HG03103 (cell line): Measurements from ENCODE around the gene OR5H14.
"Not testable (repeated sequence)": the region's sequence is repeated elsewhere in the genome, so short reads cannot be mapped to it uniquely, and the experiment has no call there.

Experiments
- ATAC-seq: cut with Tn5 transposase; IDR thresholded peaks from one replicate; pipeline ENCODE4 v1.9.1; 2021; ENCODE audit warnings: low read depth; ENCODE audit not compliant: unreplicated experiment

The OR5H14 gene

GRCh38 chr3:98147179-98147578 is at the start of gene OR5H14:
OR5H14 (plus strand) TSS chr3:98147479; CDS start chr3:98149386, 1,907 bp downstream.
- ATAC-seq, result no peak

DNA sequence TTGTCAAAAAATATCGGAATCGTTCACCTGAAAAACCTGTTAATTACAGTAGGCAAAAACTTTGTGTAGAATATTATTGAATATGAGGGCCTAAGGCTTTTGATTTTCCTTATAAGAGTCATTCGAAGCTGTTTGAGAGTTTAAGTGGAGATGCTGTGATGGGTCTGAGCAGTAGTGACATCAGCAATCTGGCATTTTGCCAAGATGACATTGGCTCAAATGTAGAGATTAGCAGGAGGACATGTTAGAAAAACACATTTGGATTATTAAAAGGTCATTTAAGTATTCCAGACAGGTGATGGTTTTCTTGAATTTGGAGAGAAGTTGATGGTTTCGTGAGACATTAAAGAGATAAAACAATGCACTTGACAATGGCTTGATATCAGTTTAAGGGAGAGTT is 47.4 kb upstream of the OR5H14 start:
- ATAC-seq, result no peak

- ATAC-seq, result no peak
Measured at GRCh38 chr3:98108162-98108561, 39.1 kb upstream of the OR5H14 start.

DNA sequence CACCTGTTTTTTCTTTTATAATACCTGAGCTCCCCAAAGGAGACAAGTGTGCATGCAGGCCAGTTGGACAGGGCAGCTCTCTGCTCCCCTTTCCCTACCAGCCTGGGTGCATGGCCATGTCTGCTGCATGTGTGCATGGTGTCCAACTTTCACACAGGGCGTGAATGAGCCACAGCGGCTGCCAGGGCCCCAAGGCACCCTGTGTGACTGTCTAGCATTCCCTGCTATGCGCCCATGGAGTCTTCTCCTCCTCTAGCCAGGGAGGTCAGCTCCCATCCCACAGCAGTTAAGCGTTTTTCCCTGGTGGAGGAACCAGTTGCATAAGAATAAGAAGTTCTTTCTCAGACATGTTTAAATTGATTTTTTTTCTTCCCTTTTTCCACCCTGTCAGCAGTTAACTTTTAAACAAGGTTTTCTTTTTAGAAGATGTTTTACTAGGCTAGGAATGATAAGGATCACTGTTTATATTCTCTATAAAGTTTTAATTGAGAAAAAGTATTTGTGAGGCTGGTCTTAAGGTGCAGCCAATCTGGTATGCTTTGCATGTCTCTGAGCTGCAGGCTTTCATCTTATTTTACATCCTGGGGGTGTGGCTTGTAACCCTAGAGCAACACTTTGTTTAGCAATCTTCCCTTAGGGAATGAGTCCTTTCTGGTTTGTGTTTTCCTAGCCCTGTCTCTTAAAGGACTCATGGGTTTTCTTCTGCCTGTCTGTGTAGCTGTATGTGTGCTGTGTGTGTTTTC is 37.3 kb upstream of the OR5H14 start:
- no peak for ATAC-seq

- no peak for ATAC-seq
Measured at GRCh38 chr3:98110550-98110908, 36.8 kb upstream of the OR5H14 start.

GRCh38 chr3:98114264-98114663 is 33.0 kb upstream of the OR5H14 start:
- ATAC-seq, result no peak

DNA sequence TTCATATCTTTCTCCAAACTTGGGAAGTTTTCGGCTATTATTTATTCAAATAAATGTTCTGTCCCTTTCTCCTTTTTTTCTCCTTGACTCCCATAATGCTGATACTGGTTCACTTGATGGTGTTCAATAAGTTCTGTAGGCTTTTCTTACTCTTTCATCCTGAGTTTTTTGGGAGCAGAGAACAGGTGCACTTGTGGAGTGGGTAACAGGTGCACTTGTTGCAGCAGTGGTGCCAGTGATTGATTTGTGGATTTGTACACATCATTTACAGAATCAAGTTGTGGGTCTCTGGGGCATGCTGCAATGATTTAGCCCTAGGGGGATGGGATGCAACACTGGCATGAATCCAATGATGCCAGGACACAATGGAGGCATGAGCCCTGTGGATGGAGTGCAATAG is 31.6 kb upstream of the OR5H14 start:
- no peak for ATAC-seq

- no peak for ATAC-seq
Measured at GRCh38 chr3:98130421-98130820, 16.9 kb upstream of the OR5H14 start, which contains the start of gene OR5H1. OR5H1 (plus strand) TSS chr3:98130721; CDS start chr3:98132698, 1,977 bp downstream.

DNA sequence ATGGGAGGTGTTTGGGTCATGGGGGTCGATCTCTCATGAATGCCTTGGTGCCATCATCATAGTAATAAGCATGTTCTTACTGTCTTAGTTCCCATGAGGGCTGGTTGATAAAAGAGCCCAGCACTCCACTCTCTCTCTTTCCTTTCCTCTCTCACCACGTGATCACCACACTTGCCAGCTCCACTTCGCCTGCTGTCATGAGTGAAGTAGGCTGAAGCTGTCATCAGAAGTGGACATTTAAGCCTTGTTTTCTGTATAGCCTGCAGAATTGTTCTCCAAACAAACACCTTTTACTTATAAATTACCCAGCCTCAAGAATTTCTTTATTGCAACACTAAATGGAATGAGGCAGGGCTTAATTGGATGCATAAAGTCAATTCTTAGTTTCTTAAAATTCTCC is 10.6 kb upstream of the OR5H14 start:
- no peak for ATAC-seq

GRCh38 chr3:98137826-98138557 is 9.3 kb upstream of the OR5H14 start:
- not testable (repeated sequence) for ATAC-seq

- ATAC-seq, result no peak
Measured at GRCh38 chr3:98140531-98140930, 6.7 kb upstream of the OR5H14 start.

- ATAC-seq, result no peak
Measured at GRCh38 chr3:98148751-98149150, 1.5 kb downstream of the OR5H14 start.

- not testable (repeated sequence) for ATAC-seq
Measured at GRCh38 chr3:98149456-98149855, 2.2 kb downstream of the OR5H14 start.

- no peak for ATAC-seq
Measured at GRCh38 chr3:98151241-98151640, 4.0 kb downstream of the OR5H14 start.

DNA sequence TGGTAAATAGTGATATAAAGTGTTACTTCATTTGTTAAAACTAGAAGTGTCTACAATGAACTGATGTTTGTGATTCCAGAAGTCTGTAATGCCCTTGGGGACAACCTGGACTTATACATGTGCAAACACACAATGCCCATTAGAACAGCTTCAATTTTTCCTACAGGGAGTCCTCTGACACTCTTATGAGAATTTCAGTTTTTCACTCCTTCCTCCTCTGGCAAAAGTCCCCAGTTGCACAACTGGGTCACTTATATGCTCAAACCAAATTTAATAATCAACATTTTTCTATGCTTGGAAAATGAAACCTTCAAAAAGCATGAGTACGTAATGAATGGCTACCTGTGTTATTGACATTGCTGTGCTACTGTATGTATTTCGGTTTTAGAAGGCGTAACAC is 19.1 kb downstream of the OR5H14 start, which contains the start of gene OR5H15:
Gene OR5H15 (plus strand): TSS at position 301 of the 400 bp plus-strand sequence. CDS start 2,004 bp downstream, outside the sequence.
- ATAC-seq, result no peak

DNA sequence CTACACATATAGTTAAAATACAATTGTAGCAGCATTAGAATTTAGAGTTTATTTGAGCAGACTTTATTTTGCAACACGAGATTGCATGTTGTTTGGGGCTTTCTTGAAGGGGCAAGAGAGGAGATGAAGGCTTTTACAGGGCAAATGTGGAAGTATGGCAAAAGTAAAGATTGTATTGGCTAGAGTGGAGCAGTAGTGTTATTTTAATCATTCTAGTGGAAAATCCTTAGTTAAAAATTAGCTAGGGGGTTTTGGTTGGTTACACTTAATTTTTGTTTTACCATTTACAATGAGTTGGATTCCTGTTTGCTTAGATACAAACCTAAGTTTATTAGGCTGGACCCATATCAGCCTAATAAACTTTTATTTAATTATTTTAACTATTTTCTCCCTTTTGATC is 23.8 kb downstream of the OR5H14 start:
- ATAC-seq, result no peak

DNA sequence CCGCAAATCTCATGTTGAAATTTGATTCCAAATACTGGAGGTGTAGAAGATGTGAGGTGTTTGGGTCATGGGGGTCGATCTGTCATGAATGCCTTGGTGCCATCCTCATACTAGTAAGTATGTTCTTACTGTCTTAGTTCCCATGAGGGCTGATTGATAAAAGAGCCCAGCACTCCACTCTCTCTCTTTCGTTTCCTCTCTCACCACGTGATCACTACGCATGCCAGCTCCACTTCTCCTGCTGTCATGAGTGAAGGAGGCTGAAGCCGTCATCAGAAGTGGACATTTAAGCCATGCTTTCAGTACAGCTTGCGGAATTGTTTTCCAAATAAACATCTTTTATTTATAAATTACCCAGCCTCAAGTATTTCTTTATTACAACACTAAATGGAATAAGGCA is 25.3 kb downstream of the OR5H14 start:
- no peak for ATAC-seq

- no peak for ATAC-seq
Measured at GRCh38 chr3:98180319-98180890, 33.1 kb downstream of the OR5H14 start.

GRCh38 chr3:98182196-98182595 is 34.9 kb downstream of the OR5H14 start:
- ATAC-seq, result no peak

- ATAC-seq, result no peak
Measured at GRCh38 chr3:98185180-98185579, 37.9 kb downstream of the OR5H14 start.

GRCh38 chr3:98188545-98188944 is 41.3 kb downstream of the OR5H14 start:
- no peak for ATAC-seq
